Caco-2 (cell line): ENCODE measurements around the gene ADCY9. TPM values are rescaled to one million over a fixed set of nuclear protein-coding genes. Genes with fewer than 3 reads are reported as not detected.

Source experiments
- BruUV-seq: library from RNA; stranded (reverse); fragments of 400-500 nt; replicated peaks from 2 replicates; lab custom pipeline; 2021; lab: Mats Ljungman, UMichigan
- CTCF ChIA-PET: fragments of 300-600 bp; sonication (Branson Sonifier 250); formaldehyde crosslinking; loops from one replicate; lab custom pipeline; 2022; ENCODE audit warnings: antibody characterized with exemption; lab: Charles Lee
- POLR2A ChIA-PET: fragments of 300-600 bp; sonication (Branson Sonifier 250); formaldehyde crosslinking; loops from one replicate; lab custom pipeline; 2022; ENCODE audit warnings: antibody characterized with exemption; lab: Charles Lee
- DNase-seq, 2 experiments: peaks; one replicate each; pipeline versions ENCODE4 v3.0.0 to v3.0.0-alpha.2; 2020 to 2022
- H3K27me3 ChIP-seq: replicated peaks from 2 replicates; pipeline ENCODE4 v1.6.0; 2011; ENCODE audit warnings: low read length; ENCODE audit not compliant: control insufficient read depth, insufficient read depth
- H3K36me3 ChIP-seq: 2 replicates; pipeline ENCODE4 v1.5.1; 2011; ENCODE audit warnings: low read length; ENCODE audit not compliant: control insufficient read depth, insufficient read depth
- H3K4me1 ChIP-seq: fragments of 250-450 bp; sonication (Bioruptor Pico); 2 replicates; pipeline ENCODE4 v1.5.1; 2020; ENCODE audit warnings: mild to moderate bottlenecking
- H3K4me3 ChIP-seq: 2 replicates; pipeline ENCODE4 v1.5.1; 2011; ENCODE audit warnings: low read depth, mild to moderate bottlenecking, control low read depth, low read length
- H3K9me3 ChIP-seq: fragments of 250-450 bp; sonication (Bioruptor Pico); 2 replicates; pipeline ENCODE4 v1.5.1; 2020; ENCODE audit warnings: mild to moderate bottlenecking, moderate library complexity
- H3K27ac Mint-ChIP-seq: one replicate; pipeline ENCODE4 v1.8.0; 2022; ENCODE audit warnings: mixed read lengths; ENCODE audit not compliant: unreplicated experiment
- H3K27me3 Mint-ChIP-seq: one replicate; pipeline ENCODE4 v1.8.0; 2022; ENCODE audit warnings: mixed read lengths; ENCODE audit not compliant: insufficient read depth, unreplicated experiment
- H3K36me3 Mint-ChIP-seq: one replicate; pipeline ENCODE4 v1.8.0; 2022; ENCODE audit warnings: mild to moderate bottlenecking, mixed read lengths; ENCODE audit not compliant: insufficient read depth, unreplicated experiment
- H3K4me1 Mint-ChIP-seq: one replicate; pipeline ENCODE4 v1.8.0; 2022; ENCODE audit warnings: low read depth, mixed read lengths; ENCODE audit not compliant: unreplicated experiment
- H3K4me3 Mint-ChIP-seq: one replicate; pipeline ENCODE4 v1.8.0; 2022; ENCODE audit warnings: mild to moderate bottlenecking, moderate library complexity, mixed read lengths; ENCODE audit not compliant: unreplicated experiment
- H3K9me3 Mint-ChIP-seq: one replicate; pipeline ENCODE4 v1.8.0; 2022; ENCODE audit warnings: mixed read lengths; ENCODE audit not compliant: unreplicated experiment
- intact Hi-C: fragments of 100-400 bp; cut with micrococcal nuclease; formaldehyde crosslinking; loops from one replicate; pipeline ENCODE4 v1.10.0; 2022; ENCODE audit not compliant: unreplicated experiment
- total RNA-seq: library from RNA; stranded (reverse); gene quantifications from 2 replicates; pipeline ENCODE4 v1.2.3, GENCODE V29; 2022
- TF ChIP-seq, protein P1 (sequence below), 2 experiments: fragments of 200-600 bp in 1 of 2; IDR thresholded peaks; 1 replicate in 1 of 2; 2 replicates in 1 of 2; pipeline versions ENCODE4 v1.5.1 to v1.8.0; 2011 to 2022; ENCODE audit warnings: antibody characterized with exemption in 1 of 2, control low read depth in 1 of 2, inconsistent platforms in 1 of 2, low read depth in 1 of 2, low read length in 1 of 2, mild to moderate bottlenecking in 1 of 2, moderate library complexity in 1 of 2; ENCODE audit not compliant: insufficient read depth in 1 of 2, severe bottlenecking in 1 of 2, unreplicated experiment in 1 of 2

ADCY9 gene
- total RNA-seq, 1 experiment from 2014 or later, result 11.5 TPM

DNA sequence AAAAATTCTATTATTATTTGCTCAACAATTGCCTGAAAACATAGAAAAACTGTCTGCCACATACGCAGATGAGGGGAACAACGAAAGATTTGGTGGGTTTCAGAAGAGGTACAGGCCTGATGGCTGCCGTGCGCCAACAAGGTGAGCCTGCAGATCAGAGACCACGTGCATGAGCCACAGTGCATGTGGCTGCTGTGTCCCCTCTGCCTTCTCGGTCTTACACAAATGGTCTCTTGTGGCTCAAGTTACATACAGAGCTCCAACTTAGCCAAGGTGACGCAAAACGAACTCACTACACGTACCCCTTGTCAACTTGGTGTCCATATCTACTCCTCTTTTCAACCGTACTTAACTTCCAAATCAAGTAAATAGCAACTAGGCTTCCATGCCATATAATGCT lies 82.3 kb downstream of the ADCY9 start:
- no TSS peak for BruUV-seq
- TF ChIP-seq, protein P1, sequence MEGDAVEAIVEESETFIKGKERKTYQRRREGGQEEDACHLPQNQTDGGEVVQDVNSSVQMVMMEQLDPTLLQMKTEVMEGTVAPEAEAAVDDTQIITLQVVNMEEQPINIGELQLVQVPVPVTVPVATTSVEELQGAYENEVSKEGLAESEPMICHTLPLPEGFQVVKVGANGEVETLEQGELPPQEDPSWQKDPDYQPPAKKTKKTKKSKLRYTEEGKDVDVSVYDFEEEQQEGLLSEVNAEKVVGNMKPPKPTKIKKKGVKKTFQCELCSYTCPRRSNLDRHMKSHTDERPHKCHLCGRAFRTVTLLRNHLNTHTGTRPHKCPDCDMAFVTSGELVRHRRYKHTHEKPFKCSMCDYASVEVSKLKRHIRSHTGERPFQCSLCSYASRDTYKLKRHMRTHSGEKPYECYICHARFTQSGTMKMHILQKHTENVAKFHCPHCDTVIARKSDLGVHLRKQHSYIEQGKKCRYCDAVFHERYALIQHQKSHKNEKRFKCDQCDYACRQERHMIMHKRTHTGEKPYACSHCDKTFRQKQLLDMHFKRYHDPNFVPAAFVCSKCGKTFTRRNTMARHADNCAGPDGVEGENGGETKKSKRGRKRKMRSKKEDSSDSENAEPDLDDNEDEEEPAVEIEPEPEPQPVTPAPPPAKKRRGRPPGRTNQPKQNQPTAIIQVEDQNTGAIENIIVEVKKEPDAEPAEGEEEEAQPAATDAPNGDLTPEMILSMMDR (IDR thresholded peaks at IDR 0.05; ENCODE audit: insufficient read depth in 1 of 2, low read depth in 1 of 2, low read length in 1 of 2, severe bottlenecking in 1 of 2, unreplicated experiment in 1 of 2), result no peak
- no peak overlapping the region for H3K27ac Mint-ChIP-seq
- no peaks in the 10 kb centered on the region for H3K27me3 Mint-ChIP-seq
- no peaks in the 10 kb centered on the region for H3K4me1 Mint-ChIP-seq
- intact Hi-C loops, result no loop called here
- H3K9me3 Mint-ChIP-seq, result no peaks in the 10 kb centered on the region
- CTCF ChIA-PET, result interaction anchor here (0.7 kb wide), 1 partner anchor 45 kb away, joined by 6 read pairs; no protein-coding TSS in a partner anchor
- Histone ChIP-seq H3K4me3 (no peak overlapping the region), H3K36me3 (no peaks in the 10 kb centered on the region), H3K9me3 (no peaks in the 10 kb centered on the region), H3K4me1 (no peaks in the 10 kb centered on the region), H3K27me3 (no peaks in the 10 kb centered on the region)
- POLR2A ChIA-PET, result no interaction called here
- DNase-seq, result no peak
- H3K4me3 Mint-ChIP-seq, result no peak overlapping the region
- no peaks in the 10 kb centered on the region for H3K36me3 Mint-ChIP-seq

DNA sequence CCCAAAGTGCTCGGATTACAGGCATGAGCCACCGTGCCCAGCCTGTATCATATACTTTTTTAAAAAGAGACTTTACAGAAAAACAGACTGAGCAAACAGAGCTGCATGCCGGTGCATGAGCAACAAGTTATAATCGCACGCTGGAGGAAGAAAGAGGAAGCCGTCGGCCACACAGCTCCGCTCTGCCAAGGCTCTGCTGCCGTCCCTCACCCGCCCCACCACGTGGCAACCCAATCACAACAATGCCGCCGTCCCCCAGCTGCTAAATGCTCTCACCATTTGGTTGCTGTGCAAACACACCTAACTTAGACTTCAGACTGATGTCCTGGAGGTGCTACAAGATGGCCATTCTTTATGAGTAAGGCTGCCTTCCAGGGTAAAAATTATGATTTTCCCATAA lies 83.5 kb downstream of the ADCY9 start:
- no peaks in the 10 kb centered on the region for H3K27me3 ChIP-seq
- Mint-ChIP-seq H3K9me3 (no peaks in the 10 kb centered on the region), H3K4me1 (no peaks in the 10 kb centered on the region), H3K36me3 (no peaks in the 10 kb centered on the region), H3K4me3 (no peak overlapping the region), H3K27me3 (no peaks in the 10 kb centered on the region), H3K27ac (no peak overlapping the region)
- H3K4me1 ChIP-seq, result no peaks in the 10 kb centered on the region
- ChIA-PET CTCF (no interaction called here), POLR2A (no interaction called here)
- H3K9me3 ChIP-seq, result no peaks in the 10 kb centered on the region
- H3K36me3 ChIP-seq, result no peaks in the 10 kb centered on the region
- TF ChIP-seq, protein P1 (IDR thresholded peaks at IDR 0.05; ENCODE audit: insufficient read depth in 1 of 2, low read depth in 1 of 2, low read length in 1 of 2, severe bottlenecking in 1 of 2, unreplicated experiment in 1 of 2), result no peak
- BruUV-seq, result no TSS peak
- DNase-seq, result no peak
- no peak overlapping the region for H3K4me3 ChIP-seq
- intact Hi-C loops, result no loop called here

DNA sequence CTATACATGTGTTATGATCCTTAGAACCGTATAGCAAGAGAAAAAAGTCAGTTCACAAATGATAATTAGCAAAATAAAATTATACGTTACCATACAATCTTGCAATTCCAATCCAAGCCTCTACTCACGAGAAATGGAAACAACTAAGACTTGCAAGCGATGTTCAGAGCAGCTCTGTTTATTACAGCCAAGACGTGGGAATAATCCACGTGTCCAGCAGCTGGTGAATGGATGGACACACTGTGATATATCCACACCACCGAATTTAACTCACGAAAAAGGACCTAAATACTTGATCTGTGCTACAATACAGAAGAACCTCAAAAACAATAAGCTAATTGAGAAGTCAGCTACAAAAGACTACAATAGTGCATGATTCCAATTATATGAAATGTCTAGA lies 88.1 kb downstream of the ADCY9 start:
- CTCF ChIA-PET, result no interaction called here
- Mint-ChIP-seq H3K27me3 (no peaks in the 10 kb centered on the region), H3K27ac (no peak overlapping the region), H3K4me3 (no peak overlapping the region), H3K36me3 (no peaks in the 10 kb centered on the region), H3K4me1 (no peaks in the 10 kb centered on the region), H3K9me3 (no peaks in the 10 kb centered on the region)
- Histone ChIP-seq H3K27me3 (no peaks in the 10 kb centered on the region), H3K9me3 (no peaks in the 10 kb centered on the region), H3K4me3 (no peak overlapping the region), H3K4me1 (no peaks in the 10 kb centered on the region), H3K36me3 (no peaks in the 10 kb centered on the region)
- no TSS peak for BruUV-seq
- intact Hi-C loops, result no loop called here
- POLR2A ChIA-PET, result no interaction called here
- TF ChIP-seq, protein P1 (IDR thresholded peaks at IDR 0.05; ENCODE audit: insufficient read depth in 1 of 2, low read depth in 1 of 2, low read length in 1 of 2, severe bottlenecking in 1 of 2, unreplicated experiment in 1 of 2), result no peak
- no peak for DNase-seq
